Sigmoid colon (tissue), 7 donors: ENCODE measurements around the gene RPH3AL. TPM values are rescaled to one million over a fixed set of nuclear protein-coding genes. Genes with fewer than 3 reads are reported as not detected.

Experiments
- DNase-seq: peaks from one replicate; pipeline ENCODE4 v3.0.0-alpha.2; 2019
- H3K27ac ChIP-seq, 4 donors: fragments of 200-600 bp; sonication (generic); one replicate each; pipeline ENCODE4 v1.5.1; 2016 to 2019; ENCODE audit warnings: mild to moderate bottlenecking in 1 of 4
- H3K27me3 ChIP-seq, 3 donors: fragments of 200-600 bp; sonication (generic); one replicate each; pipeline ENCODE4 v1.5.1; 2019; ENCODE audit warnings: mild to moderate bottlenecking in 1 of 3
- H3K36me3 ChIP-seq, 4 donors: fragments of 200-600 bp; sonication (generic); one replicate each; pipeline ENCODE4 v1.5.1; 2016 to 2019
- H3K4me1 ChIP-seq, 4 donors: fragments of 200-600 bp; sonication (generic); one replicate each; pipeline ENCODE4 v1.5.1; 2017 to 2019
- H3K4me3 ChIP-seq, 4 donors: fragments of 200-600 bp; sonication (generic); one replicate each; pipeline ENCODE4 v1.5.1; 2017 to 2019; ENCODE audit warnings: mild to moderate bottlenecking in 2 of 4, moderate library complexity in 1 of 4
- H3K9me3 ChIP-seq, 4 donors: fragments of 200-600 bp in 3 of 4; sonication (generic) in 3 of 4; one replicate each; pipeline versions ENCODE4 v1.5.1 to v1.6.1; 2013 to 2019
- EP300 ChIP-seq, 4 donors: sonication (generic); formaldehyde crosslinking; IDR thresholded peaks; one replicate each; pipeline ENCODE4 v1.6.1; 2017; ENCODE audit warnings: antibody characterized with exemption in 4 of 4
- POLR2A ChIP-seq, 2 donors: fragments of 450-650 bp; IDR thresholded peaks; one replicate each; pipeline ENCODE4 v1.6.1; 2016; ENCODE audit warnings: antibody characterized with exemption in 2 of 2, mild to moderate bottlenecking in 2 of 2, moderate library complexity in 2 of 2
- POLR2AphosphoS5 ChIP-seq, 4 donors: sonication (generic); formaldehyde crosslinking; IDR thresholded peaks; one replicate each; pipeline ENCODE4 v1.6.1; 2017; ENCODE audit warnings: antibody characterized with exemption in 4 of 4
- whole genome bisulfite sequencing, 2 donors: extraction: QIAGEN DNeasy Blood & Tissue Kit; methylation state at CpG; one replicate each; pipeline ENCODE4 v1.1.7; 2013; 5-methylcytosine and 5-hydroxymethylcytosine counted together
- intact Hi-C: fragments of 100-400 bp; cut with DNase I; formaldehyde crosslinking; loops from one replicate; pipeline ENCODE4 v1.15.1; 2023
- polyA plus RNA-seq, 3 donors: library from polyadenylated mRNA; stranded (reverse); fragments of 200-250 nt; gene quantifications; one replicate each; pipeline ENCODE4 v1.2.3, GENCODE V29; 2013
- total RNA-seq, 4 donors: library from RNA; depleted of rRNA; stranded (reverse); fragments of >200 nt; gene quantifications; one replicate each; pipeline ENCODE4 v1.1.0, GENCODE V29; 2016
- TF ChIP-seq, protein P1 (sequence below), 4 experiments: fragments of 450-650 bp in 3 of 4; fragments of 200-600 bp in 1 of 4; IDR thresholded peaks; one replicate each; pipeline ENCODE4 v1.5.1; 2016 to 2019; ENCODE audit warnings: antibody characterized with exemption in 4 of 4, mild to moderate bottlenecking in 3 of 4, moderate library complexity in 2 of 4
- donor health status: healthy with polysubstance abuse.
- donor health status: Bipolar disorder and iron deficiency.
- donor health status: healthy.

The RPH3AL gene
- total and polyA plus RNA-seq, 7 donors, result 1.8 to 23.1 (median 12.7) TPM

DNA sequence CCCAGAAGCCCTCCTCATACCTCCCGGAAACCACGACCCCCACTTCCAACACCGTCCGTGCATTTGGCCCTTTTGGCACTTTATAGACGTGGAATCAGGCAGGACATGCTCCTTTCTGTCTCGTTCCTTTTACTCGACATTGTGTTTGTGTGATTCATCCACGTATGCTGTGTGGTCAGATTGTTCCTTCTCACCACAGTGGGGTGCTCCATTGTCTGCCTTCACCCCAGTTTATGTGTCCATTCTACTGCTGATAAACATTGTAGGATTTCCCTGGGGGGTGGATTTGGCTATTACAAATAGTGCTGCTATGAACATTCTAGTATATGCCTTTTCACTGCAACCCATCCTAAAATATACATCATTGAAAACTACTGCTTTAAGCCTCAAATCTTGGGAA is 28.9 kb upstream of the RPH3AL start:
- peaks cover 0 to 30% (median 16%) of the 10 kb centered on the region in 3 donors for H3K27me3 ChIP-seq
- WGBS, 2 donors, result 76 to 82% methylated on average over 8 of the region's 8 CpGs

DNA sequence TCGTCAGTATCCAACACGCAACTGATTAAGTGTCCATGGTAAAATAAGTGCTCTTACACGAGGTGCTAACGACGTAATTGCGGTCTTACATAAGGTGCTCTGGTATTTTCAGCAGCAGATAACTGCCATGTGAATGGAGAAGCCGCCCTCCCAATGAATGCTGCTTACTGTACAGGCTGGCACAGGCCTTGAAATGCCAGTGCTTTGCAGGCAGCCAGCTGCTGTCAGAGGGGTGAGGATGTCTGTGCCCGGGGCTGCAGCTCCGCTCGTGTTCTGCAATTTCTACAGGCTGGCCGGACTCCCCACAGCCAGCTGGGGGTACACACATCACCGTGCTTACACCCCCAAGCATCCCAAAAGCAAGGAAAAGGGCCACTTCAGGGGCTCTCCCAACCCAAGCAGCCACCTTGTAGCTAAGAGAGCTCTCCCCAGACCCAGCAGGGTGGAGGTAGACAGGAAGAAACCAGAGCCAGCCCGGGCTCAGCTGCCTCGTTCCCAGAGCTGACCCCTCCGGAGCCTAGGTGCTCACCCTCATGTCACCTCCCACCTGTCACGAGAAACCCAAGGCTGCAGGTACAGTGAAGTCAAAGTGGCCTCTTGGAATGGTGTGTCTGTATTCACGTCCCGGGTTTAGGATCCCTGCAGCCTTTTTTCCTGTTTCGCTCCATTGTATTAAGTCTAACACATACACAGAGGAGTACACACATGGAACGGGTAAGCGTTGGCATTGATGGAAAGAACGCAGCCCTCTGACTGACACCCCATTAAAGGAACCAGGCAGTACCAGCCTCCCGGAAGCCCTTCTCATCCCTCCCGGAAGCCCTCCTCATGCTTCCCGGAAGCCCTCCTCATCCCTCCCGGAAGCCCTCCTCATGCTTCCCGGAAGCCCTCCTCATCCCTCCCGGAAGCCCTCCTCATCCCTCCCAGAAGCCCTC is 27.2 kb upstream of the RPH3AL start:
- Histone ChIP-seq H3K4me3 (no peak overlapping the region), H3K27me3 (peaks cover 0 to 16% (median 4%) of the 10 kb centered on the region in 3 donors), H3K9me3 (no peaks in the 10 kb centered on the region), H3K27ac (no peak overlapping the region), H3K36me3 (no peaks in the 10 kb centered on the region), H3K4me1 (peaks cover 0 to under 1% (median under 1%) of the 10 kb centered on the region in 4 donors)
- TF ChIP-seq POLR2A (IDR thresholded peaks at IDR 0.05) (no peak), POLR2AphosphoS5 (IDR thresholded peaks at IDR 0.05) (no peak), EP300 (IDR thresholded peaks at IDR 0.05) (no peak)
- TF ChIP-seq, protein P1, sequence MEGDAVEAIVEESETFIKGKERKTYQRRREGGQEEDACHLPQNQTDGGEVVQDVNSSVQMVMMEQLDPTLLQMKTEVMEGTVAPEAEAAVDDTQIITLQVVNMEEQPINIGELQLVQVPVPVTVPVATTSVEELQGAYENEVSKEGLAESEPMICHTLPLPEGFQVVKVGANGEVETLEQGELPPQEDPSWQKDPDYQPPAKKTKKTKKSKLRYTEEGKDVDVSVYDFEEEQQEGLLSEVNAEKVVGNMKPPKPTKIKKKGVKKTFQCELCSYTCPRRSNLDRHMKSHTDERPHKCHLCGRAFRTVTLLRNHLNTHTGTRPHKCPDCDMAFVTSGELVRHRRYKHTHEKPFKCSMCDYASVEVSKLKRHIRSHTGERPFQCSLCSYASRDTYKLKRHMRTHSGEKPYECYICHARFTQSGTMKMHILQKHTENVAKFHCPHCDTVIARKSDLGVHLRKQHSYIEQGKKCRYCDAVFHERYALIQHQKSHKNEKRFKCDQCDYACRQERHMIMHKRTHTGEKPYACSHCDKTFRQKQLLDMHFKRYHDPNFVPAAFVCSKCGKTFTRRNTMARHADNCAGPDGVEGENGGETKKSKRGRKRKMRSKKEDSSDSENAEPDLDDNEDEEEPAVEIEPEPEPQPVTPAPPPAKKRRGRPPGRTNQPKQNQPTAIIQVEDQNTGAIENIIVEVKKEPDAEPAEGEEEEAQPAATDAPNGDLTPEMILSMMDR (IDR thresholded peaks at IDR 0.05), result no peak
- no peak for DNase-seq
- 89 to 91% methylated on average over 28 of the region's 28 CpGs for WGBS, 2 donors
- intact Hi-C loops, result no loop called here

More for the DNA sequence above, 28.9 kb upstream of the RPH3AL start:
- H3K4me1 ChIP-seq, result peaks cover 0 to 14% (median 12%) of the 10 kb centered on the region in 4 donors
- intact Hi-C loops, result no loop called here
- no peak for DNase-seq
- no peaks in the 10 kb centered on the region for H3K9me3 ChIP-seq
- H3K27ac ChIP-seq, result no peak overlapping the region
- no peak for TF ChIP-seq POLR2A (IDR thresholded peaks at IDR 0.05)
- TF ChIP-seq EP300 (IDR thresholded peaks at IDR 0.05), result no peak
- TF ChIP-seq, protein P1 (IDR thresholded peaks at IDR 0.05), result no peak
- TF ChIP-seq POLR2AphosphoS5 (IDR thresholded peaks at IDR 0.05), result no peak
- no peaks in the 10 kb centered on the region for H3K36me3 ChIP-seq
- H3K4me3 ChIP-seq, result no peak overlapping the region

DNA sequence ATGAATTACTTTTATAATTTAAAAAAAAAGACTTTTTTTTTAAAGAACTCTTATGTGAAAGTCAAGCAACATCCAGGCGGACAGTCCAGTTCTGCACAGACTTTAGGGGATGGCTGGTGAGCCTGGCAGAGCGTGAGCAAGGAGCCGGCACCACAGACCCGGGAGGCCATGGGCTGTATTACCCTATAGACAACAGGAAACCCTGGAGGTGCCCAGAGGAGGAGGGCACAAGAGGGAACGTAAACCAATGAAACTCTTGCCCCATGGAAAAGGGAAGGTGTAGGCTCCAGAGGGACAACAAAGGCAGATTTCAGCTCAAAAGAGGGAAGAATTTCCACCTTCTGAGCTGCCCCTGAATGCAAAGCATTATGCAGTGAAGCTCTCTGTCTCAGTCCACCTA is 25.5 kb upstream of the RPH3AL start:
- no peak for DNase-seq
- Histone ChIP-seq H3K27ac (no peak overlapping the region), H3K4me1 (no peaks in the 10 kb centered on the region), H3K4me3 (no peak overlapping the region), H3K9me3 (no peaks in the 10 kb centered on the region), H3K27me3 (peaks cover 0 to 10% (median 0%) of the 10 kb centered on the region in 3 donors), H3K36me3 (no peaks in the 10 kb centered on the region)
- TF ChIP-seq, protein P1 (IDR thresholded peaks at IDR 0.05), result no peak
- TF ChIP-seq EP300 (IDR thresholded peaks at IDR 0.05), result no peak
- TF ChIP-seq POLR2AphosphoS5 (IDR thresholded peaks at IDR 0.05), result no peak
- no peak for TF ChIP-seq POLR2A (IDR thresholded peaks at IDR 0.05)
- intact Hi-C loops, result no loop called here
- WGBS, 2 donors, result 80 to 86% methylated on average over 5 of the region's 5 CpGs

DNA sequence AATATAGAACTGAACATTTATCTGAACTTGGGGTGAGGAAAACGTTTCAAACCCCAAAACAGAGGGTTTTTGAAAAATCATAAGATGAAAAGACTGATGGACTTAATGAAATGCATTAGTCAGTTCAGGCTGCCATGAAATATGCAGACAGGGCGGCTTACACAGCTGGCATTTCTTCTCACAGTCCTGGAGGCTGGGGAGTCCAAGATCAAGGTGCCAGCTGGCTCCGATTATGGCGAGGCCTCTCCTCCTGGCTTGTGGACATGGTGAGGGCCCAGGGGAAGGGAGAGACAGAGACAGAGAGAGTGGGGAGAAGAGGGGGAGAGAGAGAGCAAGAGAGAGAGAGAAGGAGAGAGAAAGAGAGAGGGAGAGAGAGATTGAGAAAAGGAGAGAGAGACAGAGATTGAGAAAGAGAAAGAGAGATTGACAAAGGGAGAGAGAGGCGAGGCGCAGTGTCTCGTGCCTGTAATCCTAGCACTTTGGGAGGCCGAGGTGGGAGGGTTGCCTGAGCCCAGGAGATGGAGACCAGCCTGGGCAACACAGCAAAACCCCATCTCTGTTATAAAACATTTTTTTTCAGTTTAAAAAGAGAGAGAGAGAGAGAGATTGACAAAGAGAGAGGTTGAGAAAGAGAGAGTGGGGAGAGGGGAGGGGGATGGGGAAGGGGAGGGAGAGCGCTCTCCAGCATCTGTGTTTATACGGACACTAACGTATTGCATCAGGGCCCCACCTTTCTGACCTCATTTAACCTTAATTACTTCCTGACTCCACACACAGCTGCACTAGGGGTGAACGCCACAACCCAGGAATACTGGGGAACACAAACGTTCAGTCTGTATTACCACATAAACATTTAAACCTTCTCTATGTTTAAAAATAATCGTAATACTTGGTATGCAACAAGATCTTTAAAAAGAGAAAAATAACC is 24.6 kb upstream of the RPH3AL start:
- H3K27ac ChIP-seq, result peak overlapping the region in 1 of 4 donors; percentile 0
- TF ChIP-seq POLR2AphosphoS5 (IDR thresholded peaks at IDR 0.05) (no peak), POLR2A (IDR thresholded peaks at IDR 0.05) (no peak), EP300 (IDR thresholded peaks at IDR 0.05) (no peak)
- TF ChIP-seq, protein P1 (IDR thresholded peaks at IDR 0.05), result no peak
- H3K4me1 ChIP-seq, result no peaks in the 10 kb centered on the region
- no peaks in the 10 kb centered on the region for H3K36me3 ChIP-seq
- intact Hi-C loops, result no loop called here
- H3K4me3 ChIP-seq, result no peak overlapping the region
- peaks cover 0 to 9% (median 0%) of the 10 kb centered on the region in 3 donors for H3K27me3 ChIP-seq
- WGBS, 2 donors, result 53 to 56% methylated on average over 14 of the region's 14 CpGs
- H3K9me3 ChIP-seq, result no peaks in the 10 kb centered on the region
- no peak for DNase-seq
